ENCODE measurements around the gene ATAT1. TPM values are rescaled to one million over a fixed set of nuclear protein-coding genes. Genes with fewer than 3 reads are reported as not detected.

ATAT1 gene
- total RNA-seq, 1 experiment from 2014 or later, result 30.0 TPM

DNA sequence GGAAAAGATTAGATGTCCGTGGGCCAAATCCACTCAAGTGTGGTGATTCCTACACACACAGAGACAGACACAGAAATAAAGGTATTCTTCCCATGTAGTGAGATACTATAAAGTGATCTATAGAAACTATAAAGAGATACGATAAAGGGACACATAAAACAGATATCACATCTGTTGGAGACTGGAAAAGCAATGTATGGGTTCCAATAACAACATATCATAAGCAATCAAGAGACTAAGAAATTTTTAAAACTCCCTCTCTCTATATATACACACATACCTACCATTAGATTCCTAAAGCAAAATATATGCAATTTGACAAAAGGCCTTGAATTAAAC, 14.8 kb upstream of the ATAT1 start:
- H3K27ac Mint-ChIP-seq (ENCODE audit: unreplicated experiment), result peak overlapping the region; percentile 73
- H3K36me3 Mint-ChIP-seq (ENCODE audit: insufficient read depth, unreplicated experiment), result peaks cover 94% of the 10 kb centered on the region
- H3K4me3 Mint-ChIP-seq (ENCODE audit: low read depth, unreplicated experiment), result peak overlapping the region; percentile 3
- BruUV-seq (replicated peaks), result no TSS peak
- no peak for DNase-seq
- no peak for TF ChIP-seq CTCF (IDR thresholded peaks at IDR 0.05; ENCODE audit: unreplicated experiment)
- no peaks in the 10 kb centered on the region for H3K9me3 Mint-ChIP-seq (ENCODE audit: low read depth, unreplicated experiment)
- H3K4me1 Mint-ChIP-seq (ENCODE audit: low read depth, unreplicated experiment), result peaks cover 61% of the 10 kb centered on the region
- CTCF ChIA-PET, result interaction anchor here (1.0 kb wide), 1 partner anchor 130 kb away, joined by 3 read pairs; no protein-coding TSS in a partner anchor
- H3K27me3 Mint-ChIP-seq (ENCODE audit: unreplicated experiment), result peaks cover 5% of the 10 kb centered on the region
- intact Hi-C loops (cut with micrococcal nuclease; ENCODE audit: unreplicated experiment), result no loop called here

DNA sequence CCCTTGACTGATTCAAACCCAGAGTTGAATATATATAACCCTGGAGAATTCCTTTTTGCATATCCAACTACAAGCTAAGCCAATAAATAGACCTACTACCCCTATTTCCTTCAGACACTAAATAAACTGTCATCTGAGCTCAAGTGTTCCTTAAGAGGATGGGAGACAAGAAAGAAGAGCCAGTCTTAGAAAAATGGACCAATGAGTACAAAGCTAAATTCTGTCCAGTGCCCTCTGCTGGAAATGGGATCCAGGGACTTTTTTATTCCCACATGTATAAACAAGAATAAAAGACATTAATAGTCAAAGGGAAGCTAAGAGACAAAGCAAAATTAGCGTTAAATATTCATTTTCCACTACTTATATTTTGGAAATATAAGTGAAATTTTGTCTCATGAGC, 14.5 kb upstream of the ATAT1 start:
- peaks cover 64% of the 10 kb centered on the region for H3K4me1 Mint-ChIP-seq (ENCODE audit: low read depth, unreplicated experiment)
- no TSS peak for BruUV-seq (replicated peaks)
- TF ChIP-seq CTCF (IDR thresholded peaks at IDR 0.05; ENCODE audit: unreplicated experiment), result no peak
- intact Hi-C loops (cut with micrococcal nuclease; ENCODE audit: unreplicated experiment), result no loop called here
- CTCF ChIA-PET, result interaction anchor here (1.0 kb wide), 1 partner anchor 130 kb away, joined by 3 read pairs; no protein-coding TSS in a partner anchor
- DNase-seq, result no peak
- no peak overlapping the region for H3K4me3 Mint-ChIP-seq (ENCODE audit: low read depth, unreplicated experiment)
- H3K36me3 Mint-ChIP-seq (ENCODE audit: insufficient read depth, unreplicated experiment), result peaks cover 94% of the 10 kb centered on the region
- H3K27ac Mint-ChIP-seq (ENCODE audit: unreplicated experiment), result peak overlapping the region; percentile 73
- no peaks in the 10 kb centered on the region for H3K9me3 Mint-ChIP-seq (ENCODE audit: low read depth, unreplicated experiment)
- H3K27me3 Mint-ChIP-seq (ENCODE audit: unreplicated experiment), result peaks cover 9% of the 10 kb centered on the region

GRCh38 chr6:30612687-30613248, 13.9 kb upstream of the ATAT1 start:
- peaks cover 14% of the 10 kb centered on the region for H3K27me3 Mint-ChIP-seq (ENCODE audit: unreplicated experiment)
- CTCF ChIA-PET, result interaction anchor here (1.0 kb wide), 1 partner anchor 131 kb away, joined by 3 read pairs; no protein-coding TSS in a partner anchor
- H3K36me3 Mint-ChIP-seq (ENCODE audit: insufficient read depth, unreplicated experiment), result peaks cover 94% of the 10 kb centered on the region
- H3K9me3 Mint-ChIP-seq (ENCODE audit: low read depth, unreplicated experiment), result no peaks in the 10 kb centered on the region
- peak overlapping the region; percentile 98 for H3K27ac Mint-ChIP-seq (ENCODE audit: unreplicated experiment)
- BruUV-seq (replicated peaks), result no TSS peak
- no peak for TF ChIP-seq CTCF (IDR thresholded peaks at IDR 0.05; ENCODE audit: unreplicated experiment)
- H3K4me3 Mint-ChIP-seq (ENCODE audit: low read depth, unreplicated experiment), result no peak overlapping the region
- no peak for DNase-seq
- H3K4me1 Mint-ChIP-seq (ENCODE audit: low read depth, unreplicated experiment), result peaks cover 61% of the 10 kb centered on the region
- intact Hi-C loops (cut with micrococcal nuclease; ENCODE audit: unreplicated experiment), result no loop called here

DNA sequence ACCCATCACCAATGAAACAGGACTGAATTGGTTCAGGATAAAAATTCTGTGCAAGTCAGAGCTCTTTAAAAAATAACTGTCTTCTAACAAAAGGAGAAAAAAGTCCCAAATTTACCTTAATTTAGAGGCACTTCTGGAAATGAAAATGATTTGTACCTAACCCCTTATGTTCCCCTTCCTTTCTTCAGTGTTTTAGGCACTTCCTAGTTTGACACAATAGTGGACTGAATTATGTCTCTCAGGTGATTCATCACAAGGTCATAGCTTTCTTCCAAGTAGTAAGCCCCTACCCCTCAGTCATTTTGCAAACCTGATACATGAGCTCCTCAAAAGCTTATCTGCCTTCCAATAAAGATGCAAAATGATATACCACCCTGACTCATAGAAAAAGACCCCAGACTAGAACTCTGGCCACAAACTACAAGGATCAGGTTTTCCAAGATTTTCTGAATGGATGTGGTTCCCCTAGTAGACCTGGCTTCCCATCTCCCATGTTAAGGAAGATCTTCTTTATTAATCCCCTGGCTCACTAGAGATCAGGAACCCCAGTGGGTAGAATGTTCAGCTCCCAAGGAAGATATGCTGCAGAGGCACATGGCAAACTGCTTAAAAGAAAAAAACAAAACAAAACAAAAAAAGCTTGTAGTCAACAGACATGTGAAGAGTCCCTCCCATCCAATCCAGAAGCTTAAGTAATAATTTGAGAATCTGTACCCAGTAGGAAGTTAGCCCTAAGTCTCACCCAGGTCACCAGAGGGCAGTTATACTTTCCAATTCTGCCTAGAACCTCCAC, 13.2 kb upstream of the ATAT1 start:
- peaks cover 94% of the 10 kb centered on the region for H3K36me3 Mint-ChIP-seq (ENCODE audit: insufficient read depth, unreplicated experiment)
- no TSS peak for BruUV-seq (replicated peaks)
- intact Hi-C loops (cut with micrococcal nuclease; ENCODE audit: unreplicated experiment), result no loop called here

More for the DNA sequence above, 13.2 kb upstream of the ATAT1 start:
- H3K9me3 Mint-ChIP-seq (ENCODE audit: low read depth, unreplicated experiment), result no peaks in the 10 kb centered on the region
- H3K4me3 Mint-ChIP-seq (ENCODE audit: low read depth, unreplicated experiment), result peak overlapping the region; percentile 28
- peak overlapping the region; percentile 98 for H3K27ac Mint-ChIP-seq (ENCODE audit: unreplicated experiment)
- no peak for TF ChIP-seq CTCF (IDR thresholded peaks at IDR 0.05; ENCODE audit: unreplicated experiment)
- DNase-seq, result no peak
- peaks cover 16% of the 10 kb centered on the region for H3K27me3 Mint-ChIP-seq (ENCODE audit: unreplicated experiment)
- H3K4me1 Mint-ChIP-seq (ENCODE audit: low read depth, unreplicated experiment), result peaks cover 61% of the 10 kb centered on the region
- CTCF ChIA-PET, result no interaction called here

All from Calu3 (cell line).